Loucy (cell line): ENCODE data around the gene MYMK.

Experiments
- H2AFZ ChIP-seq: fragments of 200-600 bp; sonication (generic); 2 replicates; pipeline ENCODE4 v1.6.0; 2016; ENCODE audit warnings: antibody characterized with exemption, mild to moderate bottlenecking, low read length, moderate library complexity
- H3F3A ChIP-seq: fragments of 200-600 bp; 2 replicates; pipeline ENCODE4 v1.6.0; 2016; ENCODE audit warnings: antibody characterized with exemption, low read depth, mild to moderate bottlenecking
- H3K27me3 ChIP-seq: fragments of 200-600 bp; sonication (generic); 2 replicates; pipeline ENCODE4 v1.6.1; 2014; ENCODE audit warnings: low read length, mild to moderate bottlenecking; ENCODE audit not compliant: insufficient read depth, poor library complexity, severe bottlenecking
- H3K36me3 ChIP-seq: fragments of 200-600 bp; sonication (generic); 2 replicates; pipeline ENCODE4 v1.6.1; 2016; ENCODE audit warnings: low read length; ENCODE audit not compliant: insufficient read depth
- H3K4me1 ChIP-seq: fragments of 200-600 bp; sonication (generic); 2 replicates; pipeline ENCODE4 v1.5.1; 2014; ENCODE audit warnings: low read length, mild to moderate bottlenecking; ENCODE audit not compliant: insufficient read depth, poor library complexity, severe bottlenecking
- H3K4me2 ChIP-seq: fragments of 200-600 bp; sonication (generic); 2 replicates; pipeline ENCODE4 v1.6.0; 2014; ENCODE audit warnings: antibody characterized with exemption, low read length, low read depth, mild to moderate bottlenecking; ENCODE audit not compliant: poor library complexity, severe bottlenecking
- H3K4me3 ChIP-seq: fragments of 200-600 bp; sonication (generic); 2 replicates; pipeline ENCODE4 v1.5.1; 2014; ENCODE audit warnings: low read length, mild to moderate bottlenecking, mixed read lengths; ENCODE audit not compliant: poor library complexity, severe bottlenecking
- H3K79me2 ChIP-seq: fragments of 200-600 bp; sonication (generic); 2 replicates; pipeline ENCODE4 v1.6.1; 2014; ENCODE audit warnings: low read length; ENCODE audit not compliant: insufficient read depth
- H3K9ac ChIP-seq: fragments of 200-600 bp; sonication (generic); 2 replicates; pipeline ENCODE4 v1.6.0; 2014; ENCODE audit warnings: mild to moderate bottlenecking, low read depth, low read length, moderate library complexity; ENCODE audit not compliant: poor library complexity, severe bottlenecking
- H3K9me2 ChIP-seq: fragments of 200-600 bp; sonication (generic); replicated peaks from 2 replicates; pipeline ENCODE4 v1.6.1; 2016; ENCODE audit warnings: low read depth, low read length, mixed read lengths
- H3K9me3 ChIP-seq: fragments of 200-600 bp; sonication (generic); 2 replicates; pipeline ENCODE4 v1.6.1; 2014; ENCODE audit warnings: mild to moderate bottlenecking, antibody characterized with exemption, low read length, low read depth; ENCODE audit not compliant: insufficient read depth
- H4K20me1 ChIP-seq: fragments of 200-600 bp; sonication (generic); 2 replicates; pipeline ENCODE4 v1.6.0; 2014; ENCODE audit warnings: antibody characterized with exemption, low read length, mild to moderate bottlenecking; ENCODE audit not compliant: insufficient read depth, poor library complexity, severe bottlenecking
- EZH2phosphoT487 ChIP-seq: fragments of 200-600 bp; IDR thresholded peaks from 2 replicates; pipeline ENCODE4 v1.6.1; 2018; ENCODE audit warnings: antibody characterized with exemption, mild to moderate bottlenecking, moderate library complexity, borderline replicate concordance
- TF ChIP-seq, protein P1 (sequence below): fragments of 200-600 bp; sonication (generic); conservative IDR thresholded peaks from 2 replicates; pipeline ENCODE4 v1.5.1; 2014; ENCODE audit warnings: mild to moderate bottlenecking, antibody characterized with exemption, low read length

Gene MYMK

DNA sequence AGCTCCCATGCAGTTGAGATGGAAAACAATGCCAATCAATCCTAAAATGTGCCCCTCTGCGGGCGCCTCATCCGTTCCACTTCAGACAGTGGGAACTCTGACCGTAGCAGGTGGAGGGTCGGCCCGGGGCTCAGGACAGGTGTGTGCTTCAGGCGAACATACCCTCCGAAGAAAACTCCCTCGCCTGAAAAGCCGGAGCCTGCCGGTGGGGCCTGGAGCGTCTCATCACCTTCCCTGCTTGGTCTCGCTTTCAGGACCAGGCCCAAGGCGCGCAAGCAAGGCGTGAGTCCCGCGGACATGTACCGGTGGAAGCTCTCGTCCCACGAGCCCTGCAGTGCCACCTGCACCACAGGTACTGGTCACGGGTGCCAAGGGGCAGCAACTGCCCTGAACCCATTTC is 36.2 kb upstream of the MYMK start:
- Histone ChIP-seq H3K4me2 (no peak overlapping the region), H2AFZ (no peak overlapping the region), H3K79me2 (no peaks in the 10 kb centered on the region), H3F3A (no peaks in the 10 kb centered on the region), H3K27me3 (no peaks in the 10 kb centered on the region), H3K4me1 (peaks cover 31% of the 10 kb centered on the region), H3K9me3 (no peaks in the 10 kb centered on the region), H3K4me3 (no peak overlapping the region), H3K36me3 (no peaks in the 10 kb centered on the region), H4K20me1 (no peaks in the 10 kb centered on the region), H3K9me2 (no peaks in the 10 kb centered on the region), H3K9ac (no peak overlapping the region)
- TF ChIP-seq EZH2phosphoT487, result no peak
- TF ChIP-seq, protein P1, sequence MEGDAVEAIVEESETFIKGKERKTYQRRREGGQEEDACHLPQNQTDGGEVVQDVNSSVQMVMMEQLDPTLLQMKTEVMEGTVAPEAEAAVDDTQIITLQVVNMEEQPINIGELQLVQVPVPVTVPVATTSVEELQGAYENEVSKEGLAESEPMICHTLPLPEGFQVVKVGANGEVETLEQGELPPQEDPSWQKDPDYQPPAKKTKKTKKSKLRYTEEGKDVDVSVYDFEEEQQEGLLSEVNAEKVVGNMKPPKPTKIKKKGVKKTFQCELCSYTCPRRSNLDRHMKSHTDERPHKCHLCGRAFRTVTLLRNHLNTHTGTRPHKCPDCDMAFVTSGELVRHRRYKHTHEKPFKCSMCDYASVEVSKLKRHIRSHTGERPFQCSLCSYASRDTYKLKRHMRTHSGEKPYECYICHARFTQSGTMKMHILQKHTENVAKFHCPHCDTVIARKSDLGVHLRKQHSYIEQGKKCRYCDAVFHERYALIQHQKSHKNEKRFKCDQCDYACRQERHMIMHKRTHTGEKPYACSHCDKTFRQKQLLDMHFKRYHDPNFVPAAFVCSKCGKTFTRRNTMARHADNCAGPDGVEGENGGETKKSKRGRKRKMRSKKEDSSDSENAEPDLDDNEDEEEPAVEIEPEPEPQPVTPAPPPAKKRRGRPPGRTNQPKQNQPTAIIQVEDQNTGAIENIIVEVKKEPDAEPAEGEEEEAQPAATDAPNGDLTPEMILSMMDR, result no peak

DNA sequence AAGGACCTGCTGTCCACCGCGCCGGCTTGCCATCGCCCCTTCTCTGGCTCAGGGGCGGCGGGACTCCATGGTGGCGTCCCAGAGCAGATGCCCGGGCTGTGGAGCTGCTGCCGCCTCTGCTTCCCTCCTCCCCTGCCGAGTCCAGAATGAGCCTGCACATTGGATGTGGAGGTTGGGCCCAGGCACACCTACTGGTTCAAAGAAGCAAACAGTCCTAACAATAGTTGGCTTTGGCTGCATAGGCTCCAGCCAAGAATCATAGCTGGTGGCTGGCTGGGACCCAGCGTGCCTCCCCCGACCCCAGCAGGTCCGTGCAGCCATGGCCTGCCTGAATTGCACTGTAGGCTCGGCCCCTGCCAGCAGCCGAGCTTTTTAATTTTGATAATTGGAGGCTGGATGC is 35.6 kb upstream of the MYMK start:
- Histone ChIP-seq H3K4me1 (peaks cover 33% of the 10 kb centered on the region), H4K20me1 (no peaks in the 10 kb centered on the region), H2AFZ (no peak overlapping the region), H3K36me3 (no peaks in the 10 kb centered on the region), H3K9me3 (no peaks in the 10 kb centered on the region), H3K27me3 (no peaks in the 10 kb centered on the region), H3K79me2 (no peaks in the 10 kb centered on the region), H3K9me2 (no peaks in the 10 kb centered on the region), H3F3A (no peaks in the 10 kb centered on the region), H3K4me3 (no peak overlapping the region), H3K9ac (no peak overlapping the region), H3K4me2 (no peak overlapping the region)
- TF ChIP-seq, protein P1, result no peak
- TF ChIP-seq EZH2phosphoT487, result no peak

DNA sequence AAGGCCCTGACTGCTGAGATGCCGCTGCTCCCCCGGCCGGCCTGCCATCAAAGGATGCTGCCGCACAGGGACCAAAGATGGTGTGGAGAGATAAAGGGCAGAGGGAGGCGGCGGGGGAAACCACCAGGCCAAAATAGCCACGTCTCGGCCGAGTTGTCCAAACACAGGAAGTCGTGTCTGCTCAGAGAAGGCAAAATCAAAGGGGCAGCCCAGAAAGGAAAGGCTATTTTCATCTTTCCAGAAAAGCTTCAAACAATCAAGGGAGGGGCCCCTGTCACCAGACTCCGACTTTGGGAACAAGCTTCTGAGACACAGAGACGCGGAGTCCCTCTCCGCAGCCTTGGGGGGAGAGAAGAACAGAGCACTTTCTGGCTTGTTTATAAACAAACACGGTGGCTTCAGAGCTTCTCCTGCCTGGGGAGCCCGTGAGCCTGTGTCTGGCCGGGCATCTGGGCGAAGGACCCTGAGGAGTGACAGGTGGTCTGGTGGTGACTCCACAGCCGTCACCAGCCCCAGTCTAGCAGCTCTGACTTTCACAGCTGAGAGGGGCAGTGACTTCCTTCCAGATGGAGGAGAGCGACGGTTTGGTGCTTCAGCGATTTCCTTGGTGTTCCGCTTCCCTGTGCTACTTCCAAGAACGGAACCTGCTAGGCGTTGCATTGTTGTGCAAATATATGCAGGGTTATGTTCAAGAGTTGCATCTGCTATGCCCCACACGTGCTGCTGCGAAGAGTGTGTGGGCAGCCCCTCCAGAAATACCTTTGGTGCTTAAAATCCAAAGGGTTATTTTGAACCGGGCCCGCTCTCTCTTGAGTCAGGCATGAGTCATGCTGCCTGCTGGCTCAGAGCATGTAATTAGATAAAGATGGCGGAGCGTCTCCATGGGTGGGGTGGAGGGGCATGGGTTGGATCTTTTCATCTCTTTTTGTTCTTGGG is 33.7 kb upstream of the MYMK start:
- Histone ChIP-seq H2AFZ (no peak overlapping the region), H3K9ac (peak overlapping the region; percentile 34), H4K20me1 (no peaks in the 10 kb centered on the region), H3K9me3 (no peaks in the 10 kb centered on the region), H3K9me2 (no peaks in the 10 kb centered on the region), H3K4me3 (peak overlapping the region; percentile 7), H3F3A (no peaks in the 10 kb centered on the region), H3K4me1 (peaks cover 33% of the 10 kb centered on the region), H3K4me2 (peak overlapping the region; percentile 64), H3K79me2 (no peaks in the 10 kb centered on the region), H3K36me3 (no peaks in the 10 kb centered on the region), H3K27me3 (no peaks in the 10 kb centered on the region)
- TF ChIP-seq EZH2phosphoT487, result no peak
- TF ChIP-seq, protein P1, result no peak
